IMR-90 (cell line): ENCODE measurements around the gene PARK7. TPM values are rescaled to one million over a fixed set of nuclear protein-coding genes. Genes with fewer than 3 reads are reported as not detected.

Experiments used
- ATAC-seq: fragments of 200-7000 bp; cut with Tn5 transposase; 2 replicates; pipeline ENCODE4 v1.9.1; 2020; ENCODE audit warnings: low read depth, mild to moderate bottlenecking, moderate library complexity
- BruUV-seq: library from RNA; stranded (reverse); fragments of 400-500 nt; replicated peaks from 2 replicates; lab custom pipeline; 2021; lab: Mats Ljungman, UMichigan
- CTCF ChIA-PET: fragments of 300-600 bp; formaldehyde crosslinking; extraction: SDS; loops from one replicate; lab custom pipeline; 2021; ENCODE audit warnings: antibody characterized with exemption; lab: Yijun Ruan, JAX
- POLR2A ChIA-PET: fragments of 300-600 bp; sonication (Branson Sonifier 250); formaldehyde crosslinking; loops from one replicate; lab custom pipeline; 2022; ENCODE audit warnings: antibody characterized with exemption; ENCODE audit not compliant: unreplicated experiment; lab: Charles Lee
- DNase-seq: peaks from one replicate; pipeline ENCODE4 v3.0.0; 2013
- H2AFZ ChIP-seq: replicated peaks from 2 replicates; pipeline ENCODE3; 2013; ENCODE audit warnings: low read length, mild to moderate bottlenecking; ENCODE audit not compliant: poor library complexity
- H2AK5ac ChIP-seq: 2 replicates; pipeline ENCODE4 v1.6.1; 2013; ENCODE audit warnings: low read depth, low read length, inconsistent platforms
- H2AK9ac ChIP-seq: replicated peaks from 2 replicates; pipeline ENCODE3; 2013; ENCODE audit warnings: mild to moderate bottlenecking, low read depth, low read length, moderate library complexity; ENCODE audit not compliant: poor library complexity
- H2BK120ac ChIP-seq: 2 replicates; pipeline ENCODE4 v1.6.1; 2013; ENCODE audit warnings: low read depth, low read length, inconsistent platforms
- H2BK15ac ChIP-seq: 3 replicates; pipeline ENCODE4 v1.6.1; 2013; ENCODE audit warnings: low read depth, low read length, inconsistent platforms
- H2BK20ac ChIP-seq: 2 replicates; pipeline ENCODE4 v1.6.1; 2013; ENCODE audit warnings: low read depth, mild to moderate bottlenecking, inconsistent platforms, low read length, moderate library complexity
- H2BK5ac ChIP-seq: 2 replicates; pipeline ENCODE4 v1.6.1; 2013; ENCODE audit warnings: mild to moderate bottlenecking, low read depth, low read length, inconsistent platforms; ENCODE audit not compliant: poor library complexity, severe bottlenecking
- H3K14ac ChIP-seq: replicated peaks from 2 replicates; pipeline ENCODE4 v1.6.1; 2013; ENCODE audit warnings: low read depth, low read length, inconsistent platforms
- H3K18ac ChIP-seq: 2 replicates; pipeline ENCODE4 v1.6.1; 2013; ENCODE audit warnings: low read depth, low read length, control low read depth
- H3K23ac ChIP-seq: 2 replicates; pipeline ENCODE4 v1.6.1; 2013; ENCODE audit warnings: low read depth, low read length, inconsistent platforms
- H3K27ac ChIP-seq: 2 replicates; pipeline ENCODE4 v1.5.1; 2013; ENCODE audit warnings: mild to moderate bottlenecking, control low read depth, low read length; ENCODE audit not compliant: insufficient read depth
- H3K27me3 ChIP-seq: 2 replicates; pipeline ENCODE4 v1.6.1; 2013; ENCODE audit warnings: low read length; ENCODE audit not compliant: control insufficient read depth, insufficient read depth
- H3K36me3 ChIP-seq: 2 replicates; pipeline ENCODE4 v1.6.1; 2013; ENCODE audit warnings: low read length, mixed read lengths; ENCODE audit not compliant: control insufficient read depth, insufficient read depth
- H3K4ac ChIP-seq: 2 replicates; pipeline ENCODE4 v1.6.1; 2013; ENCODE audit warnings: low read depth, low read length, inconsistent platforms
- H3K4me1 ChIP-seq: 2 replicates; pipeline ENCODE4 v1.6.1; 2013; ENCODE audit warnings: low read length, mixed read lengths; ENCODE audit not compliant: control insufficient read depth, insufficient read depth
- H3K4me2 ChIP-seq: 2 replicates; pipeline ENCODE4 v1.6.1; 2013; ENCODE audit warnings: low read depth, mild to moderate bottlenecking, control low read depth, low read length, moderate library complexity
- H3K4me3 ChIP-seq: 2 replicates; pipeline ENCODE4 v1.5.1; 2013; ENCODE audit warnings: low read depth, mild to moderate bottlenecking, control low read depth, low read length, moderate library complexity; ENCODE audit not compliant: insufficient read depth
- H3K56ac ChIP-seq: 2 replicates; pipeline ENCODE4 v1.6.1; 2013; ENCODE audit warnings: low read length, inconsistent platforms; ENCODE audit not compliant: insufficient read depth; ENCODE audit errors: extremely low read depth
- H3K79me1 ChIP-seq, 2 experiments: 2 replicates each; pipeline ENCODE4 v1.6.1; 2013; ENCODE audit warnings: low read length in 2 of 2, inconsistent platforms in 1 of 2, low read depth in 1 of 2
- H3K9ac ChIP-seq: 2 replicates; pipeline ENCODE4 v1.6.1; 2013; ENCODE audit warnings: low read depth, low read length, control low read depth
- H3K9me1 ChIP-seq: 2 replicates; pipeline ENCODE4 v1.6.1; 2013; ENCODE audit warnings: low read length, inconsistent platforms; ENCODE audit not compliant: insufficient read depth
- H3K9me3 ChIP-seq: 2 replicates; pipeline ENCODE4 v1.6.1; 2013; ENCODE audit warnings: low read length; ENCODE audit not compliant: control insufficient read depth, insufficient read depth
- H4K20me1 ChIP-seq: 2 replicates; pipeline ENCODE4 v1.6.1; 2013; ENCODE audit warnings: low read length, inconsistent platforms; ENCODE audit not compliant: insufficient read depth
- H4K5ac ChIP-seq: 2 replicates; pipeline ENCODE4 v1.6.1; 2013; ENCODE audit warnings: mild to moderate bottlenecking, low read depth, low read length, control low read depth
- H4K8ac ChIP-seq, 2 experiments: 2 replicates each; pipeline ENCODE4 v1.6.1; 2013; ENCODE audit warnings: low read depth in 2 of 2, low read length in 2 of 2, control low read depth in 1 of 2, inconsistent platforms in 1 of 2
- H4K91ac ChIP-seq: 2 replicates; pipeline ENCODE4 v1.6.1; 2013; ENCODE audit warnings: low read depth, low read length, inconsistent platforms; ENCODE audit not compliant: insufficient read depth
- MAFK ChIP-seq: IDR thresholded peaks from 2 replicates; pipeline ENCODE4 v1.6.1; 2012; ENCODE audit warnings: low read depth, low read length, improper control_type of control experiment
- MXI1 ChIP-seq: IDR thresholded peaks from 2 replicates; pipeline ENCODE4 v1.6.1; 2012; ENCODE audit warnings: low read depth, mild to moderate bottlenecking, low read length, moderate library complexity, borderline replicate concordance
- POLR2A ChIP-seq: IDR thresholded peaks from 2 replicates; pipeline ENCODE4 v1.6.1; 2012; ENCODE audit warnings: mild to moderate bottlenecking, low read depth, low read length
- RCOR1 ChIP-seq: IDR thresholded peaks from 2 replicates; pipeline ENCODE4 v1.6.1; 2012; ENCODE audit warnings: mild to moderate bottlenecking, low read length, improper control_type of control experiment; ENCODE audit not compliant: insufficient replicate concordance
- SMC3 ChIP-seq: fragments of 150-350 bp; IDR thresholded peaks from 2 replicates; pipeline ENCODE4 v1.6.1; 2016; ENCODE audit warnings: low read depth, mild to moderate bottlenecking, antibody characterized with exemption, low read length, moderate library complexity
- WGBS, 2 experiments: methylation state at CpG; one replicate each; pipeline versions ENCODE4 v1.1.5 to v1.1.7; 2013; ENCODE audit warnings: missing lambda C conversion rate in 2 of 2; ENCODE audit not compliant: insufficient read length in 1 of 2; ENCODE audit errors: extremely low coverage in 2 of 2; 5-methylcytosine and 5-hydroxymethylcytosine counted together
- dilution Hi-C: fragments of 300-500 bp; cut with HindIII; formaldehyde crosslinking; loops from one replicate; pipeline ENCODE4 v1.14.3; 2018; ENCODE audit warnings: low sequenced_read_pairs; ENCODE audit not compliant: unreplicated experiment
- in situ Hi-C: fragments of 300-500 bp; cut with MboI; formaldehyde crosslinking; loops from 3 replicates; pipeline ENCODE4 v1.14.3; 2019; ENCODE audit warnings: low sequenced_read_pairs, inconsistent platforms, mixed read lengths
- intact Hi-C: fragments of 100-400 bp; cut with micrococcal nuclease; formaldehyde crosslinking; loops from 2 replicates; pipeline ENCODE4 v1.10.0; 2022
- polyA plus RNA-seq, 3 experiments: library from polyadenylated mRNA; depleted of rRNA; stranded (reverse); fragments of >200 nt; gene quantifications; 2 replicates each; pipeline ENCODE4 v1.2.3, GENCODE V29; 2012; ENCODE audit warnings: low replicate concordance in 1 of 3
- total RNA-seq: library from RNA; depleted of rRNA; stranded (reverse); fragments of >200 nt; gene quantifications from 2 replicates; pipeline ENCODE4 v1.2.3, GENCODE V29; 2012

The PARK7 gene
- total and polyA plus RNA-seq, 2 of the 4 experiments (the other 2 are of a cell fraction): 207 to 357 TPM

DNA sequence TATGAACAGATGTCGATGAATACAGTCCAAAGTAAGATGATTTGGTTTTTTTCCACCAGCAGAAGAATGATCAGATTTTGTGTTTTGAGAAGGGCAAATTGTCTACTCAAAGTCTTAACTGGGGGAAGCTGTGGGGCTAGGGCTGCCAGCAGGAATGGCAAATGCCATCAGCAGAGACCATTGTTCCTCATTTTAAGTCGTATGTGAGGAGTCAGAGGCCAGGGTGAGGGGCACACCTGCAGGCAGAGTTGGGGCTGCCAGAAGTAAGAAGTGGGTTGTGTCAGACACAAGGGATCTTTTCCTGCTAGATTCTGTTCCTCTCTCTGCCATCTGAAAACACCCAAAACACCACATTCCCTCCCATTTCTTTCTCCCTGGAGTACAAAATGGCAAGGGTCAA lies 8.7 kb downstream of the PARK7 start:
- TF ChIP-seq MAFK (no peak), SMC3 (no peak), MXI1 (no peak), POLR2A (no peak), RCOR1 (no peak)
- H3K56ac ChIP-seq: no peak overlapping the region
- BruUV-seq: no TSS peak
- no peaks in the 10 kb centered on the region for H3K4me1 ChIP-seq
- intact Hi-C loops (no loop called here), in situ Hi-C loops (no loop called here), dilution Hi-C loops (no loop called here)
- no peak overlapping the region for H2BK15ac ChIP-seq
- no peak overlapping the region for H2AFZ ChIP-seq
- no peak overlapping the region for H3K9ac ChIP-seq
- H3K79me1 ChIP-seq: peaks cover 19 to 63% of the 10 kb centered on the region in 2 experiments
- no peak overlapping the region for H4K8ac ChIP-seq
- WGBS, 2 experiments: 100% methylated on average over 1 of the region's 2 CpGs; no CpG with 5 or more reads in 1 of the 2 experiments
- no peak for DNase-seq
- no peak overlapping the region for H3K4ac ChIP-seq
- no peaks in the 10 kb centered on the region for H3K9me3 ChIP-seq
- no peaks in the 10 kb centered on the region for H3K27me3 ChIP-seq
- no peak for ATAC-seq
- peaks cover 39% of the 10 kb centered on the region for H3K36me3 ChIP-seq
- no peak overlapping the region for H3K4me2 ChIP-seq
- H2BK20ac ChIP-seq: no peak overlapping the region
- peaks cover 28% of the 10 kb centered on the region for H4K20me1 ChIP-seq
- H3K18ac ChIP-seq: no peak overlapping the region
- POLR2A ChIA-PET: no interaction called here
- no peak overlapping the region for H2BK120ac ChIP-seq
- H3K9me1 ChIP-seq: no peaks in the 10 kb centered on the region
- H2AK9ac ChIP-seq: no peak overlapping the region
- no peak overlapping the region for H3K4me3 ChIP-seq
- H4K5ac ChIP-seq: no peak overlapping the region
- H2BK5ac ChIP-seq: no peak overlapping the region
- no peak overlapping the region for H3K14ac ChIP-seq
- no peak overlapping the region for H2AK5ac ChIP-seq
- CTCF ChIA-PET: no interaction called here
- H3K23ac ChIP-seq: no peak overlapping the region
- no peak overlapping the region for H4K91ac ChIP-seq
- no peak overlapping the region for H3K27ac ChIP-seq
